Loucy (cell line): ENCODE data around the gene TMEM59.
"Not testable (repeated sequence)": the region's sequence is repeated elsewhere in the genome, so short reads cannot be mapped to it uniquely, and the experiment has no call there.

Experiments
- H2AFZ ChIP-seq: fragments of 200-600 bp; sonication (generic); 2 replicates; pipeline ENCODE4 v1.6.0; 2016; ENCODE audit warnings: antibody characterized with exemption, mild to moderate bottlenecking, low read length, moderate library complexity
- H3F3A ChIP-seq: fragments of 200-600 bp; 2 replicates; pipeline ENCODE4 v1.6.0; 2016; ENCODE audit warnings: antibody characterized with exemption, low read depth, mild to moderate bottlenecking
- H3K27me3 ChIP-seq: fragments of 200-600 bp; sonication (generic); 2 replicates; pipeline ENCODE4 v1.6.1; 2014; ENCODE audit warnings: low read length, mild to moderate bottlenecking; ENCODE audit not compliant: insufficient read depth, poor library complexity, severe bottlenecking
- H3K36me3 ChIP-seq: fragments of 200-600 bp; sonication (generic); 2 replicates; pipeline ENCODE4 v1.6.1; 2016; ENCODE audit warnings: low read length; ENCODE audit not compliant: insufficient read depth
- H3K4me1 ChIP-seq: fragments of 200-600 bp; sonication (generic); 2 replicates; pipeline ENCODE4 v1.5.1; 2014; ENCODE audit warnings: low read length, mild to moderate bottlenecking; ENCODE audit not compliant: insufficient read depth, poor library complexity, severe bottlenecking
- H3K4me2 ChIP-seq: fragments of 200-600 bp; sonication (generic); 2 replicates; pipeline ENCODE4 v1.6.0; 2014; ENCODE audit warnings: antibody characterized with exemption, low read length, low read depth, mild to moderate bottlenecking; ENCODE audit not compliant: poor library complexity, severe bottlenecking
- H3K4me3 ChIP-seq: fragments of 200-600 bp; sonication (generic); 2 replicates; pipeline ENCODE4 v1.5.1; 2014; ENCODE audit warnings: low read length, mild to moderate bottlenecking, mixed read lengths; ENCODE audit not compliant: poor library complexity, severe bottlenecking
- H3K79me2 ChIP-seq: fragments of 200-600 bp; sonication (generic); 2 replicates; pipeline ENCODE4 v1.6.1; 2014; ENCODE audit warnings: low read length; ENCODE audit not compliant: insufficient read depth
- H3K9ac ChIP-seq: fragments of 200-600 bp; sonication (generic); 2 replicates; pipeline ENCODE4 v1.6.0; 2014; ENCODE audit warnings: mild to moderate bottlenecking, low read depth, low read length, moderate library complexity; ENCODE audit not compliant: poor library complexity, severe bottlenecking
- H3K9me2 ChIP-seq: fragments of 200-600 bp; sonication (generic); replicated peaks from 2 replicates; pipeline ENCODE4 v1.6.1; 2016; ENCODE audit warnings: low read depth, low read length, mixed read lengths
- H3K9me3 ChIP-seq: fragments of 200-600 bp; sonication (generic); 2 replicates; pipeline ENCODE4 v1.6.1; 2014; ENCODE audit warnings: mild to moderate bottlenecking, antibody characterized with exemption, low read length, low read depth; ENCODE audit not compliant: insufficient read depth
- H4K20me1 ChIP-seq: fragments of 200-600 bp; sonication (generic); 2 replicates; pipeline ENCODE4 v1.6.0; 2014; ENCODE audit warnings: antibody characterized with exemption, low read length, mild to moderate bottlenecking; ENCODE audit not compliant: insufficient read depth, poor library complexity, severe bottlenecking
- EZH2phosphoT487 ChIP-seq: fragments of 200-600 bp; IDR thresholded peaks from 2 replicates; pipeline ENCODE4 v1.6.1; 2018; ENCODE audit warnings: antibody characterized with exemption, mild to moderate bottlenecking, moderate library complexity, borderline replicate concordance
- TF ChIP-seq, protein P1 (sequence below): fragments of 200-600 bp; sonication (generic); conservative IDR thresholded peaks from 2 replicates; pipeline ENCODE4 v1.5.1; 2014; ENCODE audit warnings: mild to moderate bottlenecking, antibody characterized with exemption, low read length

The TMEM59 gene

DNA sequence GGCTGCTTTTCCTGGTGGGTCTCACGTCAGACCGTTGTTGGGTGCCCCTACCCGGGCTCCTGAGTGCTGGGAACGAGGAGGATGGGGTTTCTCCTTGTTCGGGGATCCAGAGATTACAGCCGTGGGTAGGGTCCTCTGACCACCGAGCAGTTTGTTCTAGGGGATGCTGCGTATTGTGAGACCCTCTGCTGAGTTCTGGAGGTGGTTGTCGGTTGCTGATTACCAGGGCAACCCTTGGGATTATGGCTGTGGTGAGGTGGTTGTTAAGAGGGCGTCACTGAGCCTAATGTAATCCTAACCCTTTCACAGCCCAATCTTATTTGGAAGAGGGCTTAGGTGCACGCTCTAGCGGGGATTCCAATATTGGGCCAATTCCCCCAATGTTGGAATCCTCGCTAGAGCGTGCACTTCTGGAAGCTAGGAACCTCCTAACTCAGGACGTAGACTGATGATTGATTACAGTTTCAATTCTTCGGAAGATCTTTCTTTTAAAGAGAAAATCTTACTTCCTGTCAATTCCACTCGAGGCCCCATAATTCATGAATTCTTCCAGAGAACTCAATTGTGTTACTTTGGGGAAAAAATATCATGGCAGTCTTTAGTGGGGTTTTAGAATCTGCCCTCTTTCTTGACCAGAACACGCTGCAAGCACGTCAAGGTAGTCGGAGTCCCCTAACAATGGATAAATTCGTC lies 887 bp upstream of the TMEM59 start:
- Histone ChIP-seq H3K27me3 (no peaks in the 10 kb centered on the region), H3K36me3 (no peaks in the 10 kb centered on the region), H3K4me3 (peak overlapping the region; percentile 85), H3K79me2 (peaks cover 63% of the 10 kb centered on the region), H3K9ac (peak overlapping the region; percentile 94), H3K9me3 (no peaks in the 10 kb centered on the region), H2AFZ (peak overlapping the region; percentile 90), H3K9me2 (no peaks in the 10 kb centered on the region), H3K4me2 (peak overlapping the region; percentile 81), H3K4me1 (peaks cover 23% of the 10 kb centered on the region), H4K20me1 (peaks cover 33% of the 10 kb centered on the region), H3F3A (no peaks in the 10 kb centered on the region)
- no peak for TF ChIP-seq EZH2phosphoT487
- TF ChIP-seq, protein P1, sequence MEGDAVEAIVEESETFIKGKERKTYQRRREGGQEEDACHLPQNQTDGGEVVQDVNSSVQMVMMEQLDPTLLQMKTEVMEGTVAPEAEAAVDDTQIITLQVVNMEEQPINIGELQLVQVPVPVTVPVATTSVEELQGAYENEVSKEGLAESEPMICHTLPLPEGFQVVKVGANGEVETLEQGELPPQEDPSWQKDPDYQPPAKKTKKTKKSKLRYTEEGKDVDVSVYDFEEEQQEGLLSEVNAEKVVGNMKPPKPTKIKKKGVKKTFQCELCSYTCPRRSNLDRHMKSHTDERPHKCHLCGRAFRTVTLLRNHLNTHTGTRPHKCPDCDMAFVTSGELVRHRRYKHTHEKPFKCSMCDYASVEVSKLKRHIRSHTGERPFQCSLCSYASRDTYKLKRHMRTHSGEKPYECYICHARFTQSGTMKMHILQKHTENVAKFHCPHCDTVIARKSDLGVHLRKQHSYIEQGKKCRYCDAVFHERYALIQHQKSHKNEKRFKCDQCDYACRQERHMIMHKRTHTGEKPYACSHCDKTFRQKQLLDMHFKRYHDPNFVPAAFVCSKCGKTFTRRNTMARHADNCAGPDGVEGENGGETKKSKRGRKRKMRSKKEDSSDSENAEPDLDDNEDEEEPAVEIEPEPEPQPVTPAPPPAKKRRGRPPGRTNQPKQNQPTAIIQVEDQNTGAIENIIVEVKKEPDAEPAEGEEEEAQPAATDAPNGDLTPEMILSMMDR = no peak

DNA sequence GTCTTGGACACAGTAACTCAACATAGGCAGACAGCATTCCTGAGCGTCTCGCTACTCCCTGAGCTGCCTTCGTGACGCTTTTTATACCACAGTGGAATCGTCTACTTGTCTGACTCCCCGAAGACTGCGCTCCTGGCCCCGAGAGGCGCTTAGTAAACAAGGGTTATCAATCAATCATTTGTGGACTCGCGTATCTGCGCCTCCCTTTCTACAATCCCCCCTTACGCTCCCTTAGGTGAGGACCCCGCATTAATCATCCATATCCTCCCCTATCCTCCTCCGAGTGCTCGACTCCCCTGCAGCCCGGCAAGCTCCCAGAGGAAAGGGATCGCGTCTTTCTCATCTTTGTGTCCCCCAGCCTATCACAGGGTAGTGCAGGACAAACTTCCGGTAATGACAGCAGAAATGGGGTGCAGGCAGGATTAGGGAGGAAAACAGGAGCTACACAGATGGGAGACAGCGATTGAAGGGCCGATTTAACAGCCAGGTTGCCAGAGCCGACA lies 522 bp downstream of the TMEM59 start:
- peak overlapping the region; percentile 33; the same call in 1 of the 2 replicates for H2AFZ ChIP-seq
- no peaks in the 10 kb centered on the region for H3K27me3 ChIP-seq
- H3K36me3 ChIP-seq = no peaks in the 10 kb centered on the region
- H4K20me1 ChIP-seq = peaks cover 46% of the 10 kb centered on the region
- peaks cover 35% of the 10 kb centered on the region for H3K4me1 ChIP-seq
- TF ChIP-seq EZH2phosphoT487 = no peak
- TF ChIP-seq, protein P1 = no peak
- no peaks in the 10 kb centered on the region for H3K9me2 ChIP-seq
- peak overlapping the region; percentile 85 for H3K4me3 ChIP-seq
- H3K9me3 ChIP-seq = no peaks in the 10 kb centered on the region
- peaks cover 77% of the 10 kb centered on the region for H3K79me2 ChIP-seq
- peak overlapping the region; percentile 78 for H3K9ac ChIP-seq
- H3K4me2 ChIP-seq = peak overlapping the region; percentile 91
- no peaks in the 10 kb centered on the region for H3F3A ChIP-seq

DNA sequence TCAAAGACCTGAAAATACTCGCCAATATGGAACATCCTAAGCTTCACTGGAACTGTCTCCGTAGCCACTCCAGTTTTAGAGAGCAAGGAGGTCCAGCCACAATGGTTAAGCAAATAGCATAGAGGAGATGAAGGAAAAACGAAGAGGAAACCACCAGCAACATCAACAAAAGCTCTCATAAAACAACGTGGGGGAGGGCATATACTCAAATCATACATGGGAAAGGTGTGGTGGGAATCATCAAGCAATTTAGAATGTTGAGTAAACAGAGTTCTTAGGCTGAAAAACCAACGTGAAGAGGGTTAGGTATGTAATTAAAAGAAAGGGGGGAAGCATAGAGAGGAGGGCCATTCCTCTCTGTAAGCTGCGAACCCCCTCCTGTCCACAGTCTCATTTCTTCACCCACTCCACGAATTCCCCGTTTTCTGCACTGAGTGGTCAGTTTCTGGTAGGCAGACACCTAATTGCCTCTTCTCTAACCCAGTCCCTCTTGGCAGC lies 1.0 kb downstream of the TMEM59 start:
- Histone ChIP-seq H3K27me3 (no peaks in the 10 kb centered on the region), H3K36me3 (no peaks in the 10 kb centered on the region), H3K4me1 (peaks cover 35% of the 10 kb centered on the region), H3K79me2 (peaks cover 82% of the 10 kb centered on the region), H3K4me3 (peak overlapping the region; percentile 85), H3K9ac (peak overlapping the region; percentile 78), H3F3A (no peaks in the 10 kb centered on the region), H3K9me3 (no peaks in the 10 kb centered on the region), H4K20me1 (peaks cover 50% of the 10 kb centered on the region), H2AFZ (no peak overlapping the region), H3K9me2 (no peaks in the 10 kb centered on the region), H3K4me2 (peak overlapping the region; percentile 91)
- TF ChIP-seq, protein P1 = no peak
- TF ChIP-seq EZH2phosphoT487 = no peak

DNA sequence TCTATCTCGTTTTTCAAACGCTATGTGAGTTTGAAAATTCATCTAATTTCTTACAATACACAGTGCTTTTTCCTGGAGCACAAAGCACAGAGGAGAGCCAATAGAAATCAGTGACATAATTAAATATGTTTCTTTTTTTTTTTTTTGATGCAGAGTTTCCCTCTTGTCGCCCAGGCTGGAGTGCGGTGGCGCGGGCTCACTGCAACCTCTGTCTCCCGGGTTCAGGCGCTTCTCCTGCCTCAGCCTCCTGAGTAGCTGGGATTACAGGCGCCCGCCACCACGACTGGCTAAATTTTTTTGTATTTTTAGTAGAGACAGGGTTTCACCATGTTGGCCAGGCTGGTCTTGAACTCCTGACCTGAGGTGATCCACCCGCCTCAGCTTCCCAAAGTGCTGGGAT lies 2.6 kb downstream of the TMEM59 start:
- H2AFZ ChIP-seq, H3K36me3 ChIP-seq, H3K27me3 ChIP-seq, H3K9me3 ChIP-seq, H3K9ac ChIP-seq, H3F3A ChIP-seq, H3K9me2 ChIP-seq: not testable (repeated sequence)
- peaks cover 87% of the 10 kb centered on the region for H3K79me2 ChIP-seq
- H3K4me3 ChIP-seq = peak overlapping the region; percentile 85
- peaks cover 35% of the 10 kb centered on the region for H3K4me1 ChIP-seq
- H3K4me2 ChIP-seq = peak overlapping the region; percentile 91
- H4K20me1 ChIP-seq = peaks cover 56% of the 10 kb centered on the region
